Upper lobe of left lung (tissue), 6 donors: ENCODE data around the gene SPEF1. TPM values are rescaled to one million over a fixed set of nuclear protein-coding genes. Genes with fewer than 3 reads are reported as not detected.

Experiments used
- ATAC-seq, 2 donors: fragments of 200-7000 bp; cut with Tn5 transposase; one replicate each; pipeline ENCODE4 v1.9.1; 2022; ENCODE audit warnings: mild to moderate bottlenecking in 2 of 2, moderate library complexity in 2 of 2; ENCODE audit not compliant: low FRiP score in 2 of 2
- DNase-seq, 2 donors: peaks; one replicate each; pipeline ENCODE4 v3.0.0-alpha.2; 2019 to 2020
- H3K27ac ChIP-seq, 4 donors: fragments of 200-600 bp; sonication (generic); one replicate each; pipeline ENCODE4 v1.5.1; 2016 to 2019
- H3K27me3 ChIP-seq, 4 donors: fragments of 200-600 bp; sonication (generic); one replicate each; pipeline ENCODE4 v1.5.1; 2017 to 2019
- H3K36me3 ChIP-seq, 4 donors: fragments of 200-600 bp; sonication (generic); one replicate each; pipeline ENCODE4 v1.5.1; 2016 to 2019
- H3K4me1 ChIP-seq, 4 donors: fragments of 200-600 bp; sonication (generic); one replicate each; pipeline ENCODE4 v1.5.1; 2018 to 2019
- H3K4me3 ChIP-seq, 4 donors: fragments of 200-600 bp; sonication (generic); one replicate each; pipeline ENCODE4 v1.5.1; 2017 to 2019; ENCODE audit warnings: mild to moderate bottlenecking in 2 of 4, moderate library complexity in 1 of 4
- H3K9me3 ChIP-seq, 4 donors: fragments of 200-600 bp; sonication (generic); one replicate each; pipeline ENCODE4 v1.5.1; 2018 to 2019
- EP300 ChIP-seq, 4 donors: sonication (generic); formaldehyde crosslinking; IDR thresholded peaks; one replicate each; pipeline ENCODE4 v1.5.1; 2017; ENCODE audit warnings: antibody characterized with exemption in 4 of 4, control low read depth in 2 of 4
- POLR2A ChIP-seq, 4 donors: fragments of 450-650 bp; IDR thresholded peaks; one replicate each; pipeline ENCODE4 v1.5.1; 2016 to 2017; ENCODE audit warnings: antibody characterized with exemption in 4 of 4, mild to moderate bottlenecking in 2 of 4
- POLR2AphosphoS5 ChIP-seq, 2 donors: sonication (generic); formaldehyde crosslinking; IDR thresholded peaks; one replicate each; pipeline ENCODE4 v1.5.1; 2017; ENCODE audit warnings: antibody characterized with exemption in 2 of 2
- WGBS, 2 donors: methylation state at CpG; one replicate each; pipeline ENCODE4 v1.1.5; 2017 to 2018; 5-methylcytosine and 5-hydroxymethylcytosine counted together
- total RNA-seq, 6 donors: library from RNA; depleted of rRNA in 4 of 6; stranded (reverse); fragments of >200 nt in 4 of 6; gene quantifications; one replicate each; pipeline versions ENCODE4 v1.1.0 to v1.2.1, GENCODE V29; 2016 to 2021
- TF ChIP-seq, protein P1 (sequence below), 6 experiments: fragments of 450-650 bp in 4 of 6; fragments of 200-600 bp in 2 of 6; sonication (generic) in 2 of 6; IDR thresholded peaks; one replicate each; pipeline ENCODE4 v1.5.1; 2016 to 2019; ENCODE audit warnings: antibody characterized with exemption in 6 of 6
- donor health status: DM: no; HTN: no; CAD: no; lungs with moderate emphysema.
- donor health status: DM: no; HTN: yes; CAD: no; lungs with severe emphysema.

SPEF1 gene
- total RNA-seq, 6 donors from 2014 or later = 0.34 to 15.1 (median 5.4) TPM

DNA sequence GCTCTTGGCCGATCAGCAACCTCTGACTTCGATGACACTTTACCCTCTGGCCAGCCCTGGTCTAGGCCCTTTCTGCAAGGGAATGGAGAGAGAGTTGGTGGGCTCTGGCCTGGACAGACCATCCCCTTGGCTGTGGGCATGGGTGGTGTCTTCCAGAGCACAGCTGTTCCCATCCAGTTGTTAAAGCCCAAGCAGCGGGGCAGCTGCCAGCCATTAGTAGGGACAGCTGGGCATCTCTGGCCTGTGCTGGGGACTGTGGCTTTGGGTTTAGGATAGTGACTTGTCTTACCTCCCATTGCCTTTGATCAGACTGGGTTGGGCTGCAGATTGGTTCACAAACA lies 17.6 kb upstream of the SPEF1 start:
- DNase-seq (no peak), ATAC-seq (no peak)
- peak overlapping the region in 1 of 4 donors; percentile 96 for H3K4me3 ChIP-seq
- no peaks in the 10 kb centered on the region for H3K27me3 ChIP-seq
- H3K9me3 ChIP-seq = no peaks in the 10 kb centered on the region
- H3K4me1 ChIP-seq = peaks cover 70 to 88% (median 79%) of the 10 kb centered on the region in 4 donors
- peak overlapping the region; percentile 94 to 98 (median 96) for H3K27ac ChIP-seq
- WGBS, 2 donors = 60 to 91% methylated on average over 2 to 3 of the region's 3 CpGs
- TF ChIP-seq POLR2A (IDR thresholded peaks at IDR 0.05) = no peak
- no peak for TF ChIP-seq POLR2AphosphoS5 (IDR thresholded peaks at IDR 0.05)
- TF ChIP-seq EP300 (IDR thresholded peaks at IDR 0.05) = no peak
- TF ChIP-seq, protein P1, sequence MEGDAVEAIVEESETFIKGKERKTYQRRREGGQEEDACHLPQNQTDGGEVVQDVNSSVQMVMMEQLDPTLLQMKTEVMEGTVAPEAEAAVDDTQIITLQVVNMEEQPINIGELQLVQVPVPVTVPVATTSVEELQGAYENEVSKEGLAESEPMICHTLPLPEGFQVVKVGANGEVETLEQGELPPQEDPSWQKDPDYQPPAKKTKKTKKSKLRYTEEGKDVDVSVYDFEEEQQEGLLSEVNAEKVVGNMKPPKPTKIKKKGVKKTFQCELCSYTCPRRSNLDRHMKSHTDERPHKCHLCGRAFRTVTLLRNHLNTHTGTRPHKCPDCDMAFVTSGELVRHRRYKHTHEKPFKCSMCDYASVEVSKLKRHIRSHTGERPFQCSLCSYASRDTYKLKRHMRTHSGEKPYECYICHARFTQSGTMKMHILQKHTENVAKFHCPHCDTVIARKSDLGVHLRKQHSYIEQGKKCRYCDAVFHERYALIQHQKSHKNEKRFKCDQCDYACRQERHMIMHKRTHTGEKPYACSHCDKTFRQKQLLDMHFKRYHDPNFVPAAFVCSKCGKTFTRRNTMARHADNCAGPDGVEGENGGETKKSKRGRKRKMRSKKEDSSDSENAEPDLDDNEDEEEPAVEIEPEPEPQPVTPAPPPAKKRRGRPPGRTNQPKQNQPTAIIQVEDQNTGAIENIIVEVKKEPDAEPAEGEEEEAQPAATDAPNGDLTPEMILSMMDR (IDR thresholded peaks at IDR 0.05) = no peak
- H3K36me3 ChIP-seq = peaks cover 4 to 52% (median 46%) of the 10 kb centered on the region in 4 donors

DNA sequence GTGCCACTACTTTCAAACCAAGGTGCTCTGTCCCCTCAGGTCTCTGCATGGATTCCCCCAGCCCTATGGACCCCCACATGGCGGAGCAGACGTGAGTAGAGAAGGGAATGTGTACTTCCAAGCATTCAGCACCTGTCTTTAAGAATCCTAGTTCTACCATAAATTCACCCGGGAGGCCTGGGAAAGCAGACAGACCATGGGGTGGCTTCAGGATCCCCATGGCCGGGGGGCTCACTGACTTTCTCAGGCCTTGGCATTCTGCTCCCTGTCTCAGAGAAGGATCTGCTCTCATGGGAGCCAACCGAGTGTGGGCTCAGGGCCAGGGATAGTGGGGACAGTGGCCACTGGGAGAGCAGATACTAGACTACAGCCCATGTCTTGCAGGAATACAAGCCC lies 17.1 kb upstream of the SPEF1 start:
- ATAC-seq = no peak
- 57 to 71% methylated on average over 4 to 5 of the region's 5 CpGs for WGBS, 2 donors
- H3K27me3 ChIP-seq = no peaks in the 10 kb centered on the region
- no peaks in the 10 kb centered on the region for H3K9me3 ChIP-seq
- no peak for TF ChIP-seq EP300 (IDR thresholded peaks at IDR 0.05)
- TF ChIP-seq POLR2A (IDR thresholded peaks at IDR 0.05) = no peak
- TF ChIP-seq, protein P1 (IDR thresholded peaks at IDR 0.05) = no peak
- TF ChIP-seq POLR2AphosphoS5 (IDR thresholded peaks at IDR 0.05) = no peak
- H3K4me1 ChIP-seq = peaks cover 67 to 83% (median 74%) of the 10 kb centered on the region in 4 donors
- H3K27ac ChIP-seq = peak overlapping the region; percentile 94 to 98 (median 96)
- DNase-seq = no peak
- peaks cover 4 to 47% (median 41%) of the 10 kb centered on the region in 4 donors for H3K36me3 ChIP-seq
- peak overlapping the region in 2 of 4 donors; percentile 88 to 96 for H3K4me3 ChIP-seq

DNA sequence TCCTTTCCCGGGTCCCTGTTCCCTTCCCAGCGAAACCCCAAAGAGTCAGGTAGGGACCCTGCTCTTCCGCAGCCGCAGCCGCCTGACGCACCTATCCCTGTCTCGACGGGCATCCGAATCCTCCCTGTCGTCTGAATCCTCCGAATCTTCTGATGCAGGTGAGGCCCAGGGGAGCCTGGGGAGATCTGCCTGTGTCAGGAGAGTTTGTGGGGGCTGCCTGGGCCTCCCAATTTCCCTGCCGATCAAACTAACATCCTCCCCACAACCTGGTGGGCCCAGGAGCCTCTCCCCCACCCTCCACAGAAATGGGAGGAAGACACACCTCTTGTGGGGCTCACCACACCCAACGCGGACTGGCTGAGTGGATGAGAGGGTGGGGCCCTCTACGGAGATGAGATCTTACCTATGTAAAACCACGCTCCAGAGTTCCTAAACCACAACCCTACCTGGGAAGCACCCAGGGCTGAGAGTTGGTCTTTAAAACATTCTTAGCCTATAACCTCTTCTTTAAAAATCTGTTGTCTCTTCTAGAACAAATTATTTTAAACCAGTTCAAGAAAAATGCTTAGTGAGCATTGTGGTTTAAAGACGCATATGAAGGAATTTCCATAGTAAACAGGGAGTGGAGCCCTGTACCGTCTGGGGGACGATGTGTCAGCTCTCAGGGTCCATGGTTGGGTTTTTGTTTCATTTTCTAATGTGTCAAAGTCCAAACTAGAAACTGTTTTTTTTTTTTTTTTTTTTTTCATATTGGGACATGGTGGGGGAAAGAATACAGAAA lies 16.5 kb upstream of the SPEF1 start:
- DNase-seq (peak in 1 of 2 donors; percentile 38), ATAC-seq (no peak)
- H3K36me3 ChIP-seq = peaks cover 0 to 42% (median 35%) of the 10 kb centered on the region in 4 donors
- H3K4me1 ChIP-seq = peaks cover 62 to 77% (median 69%) of the 10 kb centered on the region in 4 donors
- peak overlapping the region; percentile 94 to 98 (median 96) for H3K27ac ChIP-seq
- 50 to 58% methylated on average over 19 of the region's 19 CpGs for WGBS, 2 donors
- H3K4me3 ChIP-seq = peak overlapping the region; percentile 27 to 96 (median 84)
- H3K9me3 ChIP-seq = no peaks in the 10 kb centered on the region
- TF ChIP-seq, protein P1 (IDR thresholded peaks at IDR 0.05) = no peak
- TF ChIP-seq EP300 (IDR thresholded peaks at IDR 0.05) (no peak), POLR2AphosphoS5 (IDR thresholded peaks at IDR 0.05) (no peak), POLR2A (IDR thresholded peaks at IDR 0.05) (peak in 1 of 4 donors; percentile 26)
- no peaks in the 10 kb centered on the region for H3K27me3 ChIP-seq

DNA sequence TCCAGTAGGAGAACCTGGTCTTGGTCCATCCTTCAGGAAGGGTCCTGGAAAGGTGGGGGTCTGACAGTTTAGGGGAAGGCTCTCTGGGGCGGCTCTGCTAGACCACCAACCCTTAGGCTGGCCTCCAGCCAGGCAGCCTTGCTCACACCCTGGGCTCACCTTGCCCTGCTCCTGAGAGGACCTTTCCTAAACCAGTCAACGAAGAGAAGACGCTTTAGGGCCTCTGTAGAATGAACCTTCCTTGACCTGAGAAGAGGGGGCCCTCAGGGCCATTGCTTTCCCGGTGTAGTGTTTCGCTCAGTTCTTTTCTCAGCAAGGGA lies 15.9 kb upstream of the SPEF1 start:
- peaks cover 56 to 72% (median 63%) of the 10 kb centered on the region in 4 donors for H3K4me1 ChIP-seq
- 52 to 56% methylated on average over 4 to 5 of the region's 5 CpGs for WGBS, 2 donors

More for the DNA sequence above, 15.9 kb upstream of the SPEF1 start:
- Histone ChIP-seq H3K27me3 (no peaks in the 10 kb centered on the region), H3K9me3 (no peaks in the 10 kb centered on the region), H3K36me3 (peaks cover 0 to 36% (median 29%) of the 10 kb centered on the region in 4 donors), H3K4me3 (peak overlapping the region; percentile 27 to 96 (median 84)), H3K27ac (peak overlapping the region; percentile 94 to 98 (median 96))
- ATAC-seq (no peak), DNase-seq (peak in 1 of 2 donors; percentile 14)
- TF ChIP-seq, protein P1 (IDR thresholded peaks at IDR 0.05) = no peak
- TF ChIP-seq EP300 (IDR thresholded peaks at IDR 0.05) (no peak), POLR2A (IDR thresholded peaks at IDR 0.05) (no peak), POLR2AphosphoS5 (IDR thresholded peaks at IDR 0.05) (no peak)
